HepG2 (cell line): ENCODE measurements around the gene DUSP22. TPM values are rescaled to one million over a fixed set of nuclear protein-coding genes. Genes with fewer than 3 reads are reported as not detected.
A peak's percentile ranks its signal among the peaks of the same experiment; 100 is the strongest.

Source experiments
- DZIP1 ChIP-seq: sonication (generic); formaldehyde crosslinking; IDR thresholded peaks from 2 replicates; pipeline ENCODE4 v1.5.0; 2020; ENCODE audit warnings: mild to moderate bottlenecking, missing genetic modification reagents
- HCFC1 ChIP-seq: fragments of 150-350 bp; IDR thresholded peaks from 2 replicates; pipeline ENCODE4 v1.6.1; 2014; ENCODE audit warnings: low read depth, low read length
- HNF1A ChIP-seq, 2 experiments: sonication (generic) in 1 of 2; formaldehyde crosslinking in 1 of 2; IDR thresholded peaks; 2 replicates each; pipeline versions ENCODE4 v1.4.0 to v1.6.1; 2016 to 2020; ENCODE audit warnings: borderline replicate concordance in 1 of 2, low read depth in 1 of 2, mild to moderate bottlenecking in 1 of 2, missing genetic modification reagents in 1 of 2
- JUND ChIP-seq: sonication (generic); formaldehyde crosslinking; IDR thresholded peaks from 2 replicates; pipeline ENCODE4 v1.8.0; 2022; ENCODE audit warnings: mild to moderate bottlenecking, missing genetic modification reagents
- MTF2 ChIP-seq: sonication (generic); formaldehyde crosslinking; IDR thresholded peaks from 2 replicates; pipeline ENCODE4 v1.5.0; 2020; ENCODE audit warnings: missing genetic modification reagents, borderline replicate concordance
- RELA ChIP-seq: sonication (generic); formaldehyde crosslinking; IDR thresholded peaks from 2 replicates; pipeline ENCODE4 v1.4.0; 2020; ENCODE audit warnings: missing genetic modification reagents
- TGIF2 ChIP-seq: IDR thresholded peaks from 2 replicates; pipeline ENCODE4 v1.6.1; 2016; ENCODE audit warnings: control low read depth, missing compliant biosample characterization
- U2AF2 ChIP-seq: fragments of 200-400 bp; formaldehyde crosslinking; IDR thresholded peaks from 2 replicates; pipeline ENCODE4 v1.6.1; 2017; ENCODE audit warnings: low read depth, mild to moderate bottlenecking, low read length
- UBTF ChIP-seq: sonication (generic); formaldehyde crosslinking; IDR thresholded peaks from 2 replicates; pipeline ENCODE4 v1.4.0; 2020; ENCODE audit warnings: mild to moderate bottlenecking, missing genetic modification reagents
- WIZ ChIP-seq: sonication (generic); formaldehyde crosslinking; IDR thresholded peaks from 2 replicates; pipeline ENCODE4 v1.5.1; 2020; ENCODE audit warnings: mild to moderate bottlenecking, missing genetic modification reagents
- ZBTB2 ChIP-seq: sonication (generic); formaldehyde crosslinking; IDR thresholded peaks from 2 replicates; pipeline ENCODE4 v1.8.0; 2022; ENCODE audit warnings: low read depth, missing genetic modification reagents
- ZBTB43 ChIP-seq: sonication (generic); formaldehyde crosslinking; conservative IDR thresholded peaks from 2 replicates; pipeline ENCODE4 v1.4.0; 2020; ENCODE audit warnings: missing genetic modification reagents
- ZNF460 ChIP-seq: sonication (generic); formaldehyde crosslinking; IDR thresholded peaks from 2 replicates; pipeline ENCODE4 v1.5.1; 2020; ENCODE audit warnings: missing genetic modification reagents, mild to moderate bottlenecking, borderline replicate concordance
- ZNF597 ChIP-seq: sonication (generic); formaldehyde crosslinking; IDR thresholded peaks from 2 replicates; pipeline ENCODE4 v1.5.0; 2020; ENCODE audit warnings: missing genetic modification reagents
- polyA plus RNA-seq, 8 experiments: library from polyadenylated mRNA; depleted of rRNA in 3 of 8; stranded (reverse) in 7 of 8; unstranded in 1 of 8; fragments of >200 nt; fragmentation: Illumina TruSeq in 4 of 8; extraction: Trizol in 4 of 8; gene quantifications; 2 replicates each; pipeline versions ENCODE4 v1.2.1 to v1.2.3, GENCODE V29; 2011 to 2016; ENCODE audit warnings: low read depth in 4 of 8, missing spikeins in 1 of 8, mixed read lengths in 1 of 8; ENCODE audit not compliant: insufficient read depth in 1 of 8
- total RNA-seq, 5 experiments: library from RNA; depleted of rRNA; stranded (reverse); fragments of >200 nt; fragmentation: Illumina TruSeq; extraction: Trizol; gene quantifications; 2 replicates each; pipeline ENCODE4 v1.2.3, GENCODE V29; 2016; ENCODE audit warnings: low read depth in 1 of 5

Gene DUSP22
- total and polyA plus RNA-seq, 2 of the 13 experiments (the other 11 are each of a cell fraction or from before 2014, with no cell fraction given), result 20.2 to 32.8 TPM

- TF ChIP-seq JUND (CRISPR knock-in tag) (no peak), ZNF597 (CRISPR knock-in tag) (no peak), HNF1A (IDR thresholded peaks at IDR 0.05; ENCODE audit: low read depth) (no peak), HNF1A (CRISPR knock-in tag; IDR thresholded peaks at IDR 0.05; ENCODE audit: borderline replicate concordance) (no peak), U2AF2 (no peak), RELA (0 out of 2 replicates have a peak, but pooled peaks have one; percentile 61), TGIF2 (CRISPR knock-in tag) (peak; percentile 80), WIZ (CRISPR knock-in tag) (peak; percentile 82; the same call in 1 of the 2 replicates), MTF2 (CRISPR knock-in tag) (peak; percentile 90; the same call in 1 of the 2 replicates), ZBTB43 (0 out of 2 replicates have a peak, but pooled peaks have one; percentile 23), ZNF460 (CRISPR knock-in tag) (no peak; the same call in 1 of the 2 replicates), DZIP1 (0 out of 2 replicates have a peak, but pooled peaks have one; percentile 89), UBTF (CRISPR knock-in tag) (peak; percentile 63; the same call in 1 of the 2 replicates), HCFC1 (peak; percentile 24; the same call in 1 of the 2 replicates), ZBTB2 (CRISPR knock-in tag) (peak; percentile 61; the same call in 1 of the 2 replicates)
Measured at GRCh38 chr6:292506-293192, 362 bp downstream of the DUSP22 start (continued).
